Sigmoid colon (tissue), 7 donors: ENCODE data around the gene HK3. TPM values are rescaled to one million over a fixed set of nuclear protein-coding genes. Genes with fewer than 3 reads are reported as not detected.

Experiments
- DNase-seq: peaks from one replicate; pipeline ENCODE4 v3.0.0-alpha.2; 2019
- H3K27ac ChIP-seq, 4 donors: fragments of 200-600 bp; sonication (generic); one replicate each; pipeline ENCODE4 v1.5.1; 2016 to 2019; ENCODE audit warnings: mild to moderate bottlenecking in 1 of 4
- H3K27me3 ChIP-seq, 3 donors: fragments of 200-600 bp; sonication (generic); one replicate each; pipeline ENCODE4 v1.5.1; 2019; ENCODE audit warnings: mild to moderate bottlenecking in 1 of 3
- H3K36me3 ChIP-seq, 4 donors: fragments of 200-600 bp; sonication (generic); one replicate each; pipeline ENCODE4 v1.5.1; 2016 to 2019
- H3K4me1 ChIP-seq, 4 donors: fragments of 200-600 bp; sonication (generic); one replicate each; pipeline ENCODE4 v1.5.1; 2017 to 2019
- H3K4me3 ChIP-seq, 4 donors: fragments of 200-600 bp; sonication (generic); one replicate each; pipeline ENCODE4 v1.5.1; 2017 to 2019; ENCODE audit warnings: mild to moderate bottlenecking in 2 of 4, moderate library complexity in 1 of 4
- H3K9me3 ChIP-seq, 4 donors: fragments of 200-600 bp in 3 of 4; sonication (generic) in 3 of 4; one replicate each; pipeline versions ENCODE4 v1.5.1 to v1.6.1; 2013 to 2019
- EP300 ChIP-seq, 4 donors: sonication (generic); formaldehyde crosslinking; IDR thresholded peaks; one replicate each; pipeline ENCODE4 v1.6.1; 2017; ENCODE audit warnings: antibody characterized with exemption in 4 of 4
- POLR2A ChIP-seq, 2 donors: fragments of 450-650 bp; IDR thresholded peaks; one replicate each; pipeline ENCODE4 v1.6.1; 2016; ENCODE audit warnings: antibody characterized with exemption in 2 of 2, mild to moderate bottlenecking in 2 of 2, moderate library complexity in 2 of 2
- POLR2AphosphoS5 ChIP-seq, 4 donors: sonication (generic); formaldehyde crosslinking; IDR thresholded peaks; one replicate each; pipeline ENCODE4 v1.6.1; 2017; ENCODE audit warnings: antibody characterized with exemption in 4 of 4
- WGBS, 2 donors: extraction: QIAGEN DNeasy Blood & Tissue Kit; methylation state at CpG; one replicate each; pipeline ENCODE4 v1.1.7; 2013; 5-methylcytosine and 5-hydroxymethylcytosine counted together
- intact Hi-C: fragments of 100-400 bp; cut with DNase I; formaldehyde crosslinking; loops from one replicate; pipeline ENCODE4 v1.15.1; 2023
- polyA plus RNA-seq, 3 donors: library from polyadenylated mRNA; stranded (reverse); fragments of 200-250 nt; gene quantifications; one replicate each; pipeline ENCODE4 v1.2.3, GENCODE V29; 2013
- total RNA-seq, 4 donors: library from RNA; depleted of rRNA; stranded (reverse); fragments of >200 nt; gene quantifications; one replicate each; pipeline ENCODE4 v1.1.0, GENCODE V29; 2016
- TF ChIP-seq, protein P1 (sequence below), 4 experiments: fragments of 450-650 bp in 3 of 4; fragments of 200-600 bp in 1 of 4; IDR thresholded peaks; one replicate each; pipeline ENCODE4 v1.5.1; 2016 to 2019; ENCODE audit warnings: antibody characterized with exemption in 4 of 4, mild to moderate bottlenecking in 3 of 4, moderate library complexity in 2 of 4
- donor health status: healthy with polysubstance abuse.
- donor health status: Bipolar disorder and iron deficiency.
- donor health status: healthy.

Gene HK3
- total and polyA plus RNA-seq, 7 donors, result 1.8 to 12.8 (median 8.6) TPM

DNA sequence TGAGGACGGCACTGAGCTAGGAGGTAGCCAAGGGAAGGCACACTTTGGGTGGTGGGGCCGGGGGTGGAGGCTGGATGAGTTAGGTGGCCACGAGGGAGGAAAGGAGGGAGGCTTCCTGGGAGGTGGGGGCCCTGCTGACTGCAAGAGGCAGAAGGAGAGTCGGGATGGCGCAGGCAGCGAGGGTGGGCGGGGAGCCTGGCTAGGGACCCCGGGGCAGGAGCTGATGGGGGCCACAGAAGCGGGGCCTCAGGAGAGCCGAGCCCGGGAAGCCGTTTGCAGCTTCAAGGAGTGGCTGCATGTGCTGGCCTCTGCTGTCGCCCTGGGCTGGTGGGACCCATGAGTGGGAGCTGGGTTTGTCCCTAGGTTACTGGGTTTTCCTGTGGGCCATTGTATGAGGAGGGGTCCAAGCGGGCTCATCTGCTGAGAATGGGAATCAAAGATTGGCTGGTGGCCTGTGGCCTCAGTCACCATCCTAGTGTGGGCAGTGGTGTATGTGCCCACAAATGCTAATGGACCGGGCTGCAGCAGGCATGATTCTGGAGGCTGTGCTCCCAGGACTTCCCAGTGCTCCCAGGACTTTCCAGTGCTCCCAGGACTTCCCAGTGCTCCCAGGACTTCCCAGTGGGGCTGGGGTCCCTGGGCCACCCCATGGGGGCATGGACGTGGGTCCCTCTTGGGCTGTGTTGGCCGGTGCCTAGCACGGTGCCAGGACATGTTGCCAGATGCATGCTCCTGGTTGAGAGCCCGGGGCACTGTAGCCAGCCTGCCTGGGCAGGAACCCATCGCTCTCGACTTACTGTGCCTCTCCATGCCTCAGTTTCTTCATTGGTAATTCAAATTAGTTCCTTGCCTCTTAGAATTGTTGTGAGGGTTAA lies 48.5 kb downstream of the HK3 start:
- no peaks in the 10 kb centered on the region for H3K4me1 ChIP-seq
- H3K27me3 ChIP-seq, result peaks cover 0 to 64% (median 55%) of the 10 kb centered on the region in 3 donors
- 77 to 82% methylated on average over 21 of the region's 21 CpGs for WGBS, 2 donors
- no peak for DNase-seq
- H3K4me3 ChIP-seq, result no peak overlapping the region
- no peak overlapping the region for H3K27ac ChIP-seq
- no peaks in the 10 kb centered on the region for H3K36me3 ChIP-seq
- TF ChIP-seq, protein P1, sequence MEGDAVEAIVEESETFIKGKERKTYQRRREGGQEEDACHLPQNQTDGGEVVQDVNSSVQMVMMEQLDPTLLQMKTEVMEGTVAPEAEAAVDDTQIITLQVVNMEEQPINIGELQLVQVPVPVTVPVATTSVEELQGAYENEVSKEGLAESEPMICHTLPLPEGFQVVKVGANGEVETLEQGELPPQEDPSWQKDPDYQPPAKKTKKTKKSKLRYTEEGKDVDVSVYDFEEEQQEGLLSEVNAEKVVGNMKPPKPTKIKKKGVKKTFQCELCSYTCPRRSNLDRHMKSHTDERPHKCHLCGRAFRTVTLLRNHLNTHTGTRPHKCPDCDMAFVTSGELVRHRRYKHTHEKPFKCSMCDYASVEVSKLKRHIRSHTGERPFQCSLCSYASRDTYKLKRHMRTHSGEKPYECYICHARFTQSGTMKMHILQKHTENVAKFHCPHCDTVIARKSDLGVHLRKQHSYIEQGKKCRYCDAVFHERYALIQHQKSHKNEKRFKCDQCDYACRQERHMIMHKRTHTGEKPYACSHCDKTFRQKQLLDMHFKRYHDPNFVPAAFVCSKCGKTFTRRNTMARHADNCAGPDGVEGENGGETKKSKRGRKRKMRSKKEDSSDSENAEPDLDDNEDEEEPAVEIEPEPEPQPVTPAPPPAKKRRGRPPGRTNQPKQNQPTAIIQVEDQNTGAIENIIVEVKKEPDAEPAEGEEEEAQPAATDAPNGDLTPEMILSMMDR (IDR thresholded peaks at IDR 0.05), result no peak
- TF ChIP-seq POLR2A (IDR thresholded peaks at IDR 0.05) (no peak), EP300 (IDR thresholded peaks at IDR 0.05) (no peak), POLR2AphosphoS5 (IDR thresholded peaks at IDR 0.05) (no peak)
- intact Hi-C loops, result no loop called here
- no peaks in the 10 kb centered on the region for H3K9me3 ChIP-seq

DNA sequence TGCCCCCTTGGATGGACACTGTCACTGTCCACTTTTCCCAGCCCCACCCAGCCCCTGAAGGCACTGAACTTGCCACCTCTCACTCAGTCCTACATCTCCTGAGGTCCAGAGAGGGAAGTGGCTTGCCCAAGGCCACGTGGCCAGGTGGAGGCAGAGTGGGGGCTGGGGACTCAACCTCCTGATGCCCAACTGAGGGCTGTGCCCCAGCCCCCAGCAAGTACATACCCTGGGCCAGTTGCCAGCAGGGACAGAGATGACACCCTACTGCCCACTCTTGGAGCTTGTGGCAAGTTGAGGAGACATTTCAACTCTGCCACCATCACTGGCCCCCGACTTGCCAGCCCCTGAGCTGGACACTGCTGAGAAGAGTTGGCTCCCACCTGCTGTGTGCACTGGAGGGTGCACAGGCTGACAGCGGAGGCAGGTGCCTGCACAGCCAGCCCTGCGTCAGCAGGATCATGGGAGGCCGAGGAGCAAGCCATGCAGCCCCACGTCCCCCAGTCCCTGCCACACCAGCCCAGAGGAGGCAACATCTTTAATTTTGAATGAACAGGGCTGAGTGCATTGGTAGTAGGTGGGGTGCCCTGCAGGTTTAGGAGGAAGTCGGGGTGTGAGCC lies 49.4 kb downstream of the HK3 start:
- Histone ChIP-seq H3K36me3 (no peaks in the 10 kb centered on the region), H3K4me3 (no peak overlapping the region), H3K27ac (no peak overlapping the region), H3K27me3 (peaks cover 0 to 64% (median 55%) of the 10 kb centered on the region in 3 donors), H3K4me1 (no peaks in the 10 kb centered on the region), H3K9me3 (no peaks in the 10 kb centered on the region)
- no peak for DNase-seq
- WGBS, 2 donors, result 64 to 76% methylated on average over 7 of the region's 7 CpGs
- intact Hi-C loops, result no loop called here
- TF ChIP-seq, protein P1 (IDR thresholded peaks at IDR 0.05), result no peak
- no peak for TF ChIP-seq POLR2A (IDR thresholded peaks at IDR 0.05)
- no peak for TF ChIP-seq POLR2AphosphoS5 (IDR thresholded peaks at IDR 0.05)
- TF ChIP-seq EP300 (IDR thresholded peaks at IDR 0.05), result no peak

DNA sequence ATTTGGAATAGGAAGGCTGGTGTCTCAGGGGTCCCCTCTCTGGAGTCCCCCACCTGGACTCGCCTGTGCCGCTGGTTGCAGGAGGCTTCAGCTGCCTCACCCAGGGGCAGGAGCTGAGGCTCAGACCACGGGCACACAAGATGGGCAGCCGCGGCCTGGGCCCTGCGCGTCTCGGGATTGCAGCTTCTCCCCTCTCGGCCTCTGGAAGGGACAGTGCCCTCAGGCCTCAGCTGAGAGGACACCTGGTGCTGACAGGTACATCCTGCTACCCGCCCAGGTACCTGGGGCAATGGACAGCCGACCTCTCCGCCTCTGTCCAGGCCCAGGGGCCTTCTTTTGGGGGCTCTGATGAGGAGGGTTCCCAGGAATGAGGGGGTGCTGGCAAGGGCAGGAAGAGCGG lies 50.5 kb downstream of the HK3 start:
- Histone ChIP-seq H3K27me3 (peaks cover 0 to 74% (median 51%) of the 10 kb centered on the region in 3 donors), H3K36me3 (no peaks in the 10 kb centered on the region)
- WGBS, 2 donors, result 79 to 83% methylated on average over 13 of the region's 13 CpGs

DNA sequence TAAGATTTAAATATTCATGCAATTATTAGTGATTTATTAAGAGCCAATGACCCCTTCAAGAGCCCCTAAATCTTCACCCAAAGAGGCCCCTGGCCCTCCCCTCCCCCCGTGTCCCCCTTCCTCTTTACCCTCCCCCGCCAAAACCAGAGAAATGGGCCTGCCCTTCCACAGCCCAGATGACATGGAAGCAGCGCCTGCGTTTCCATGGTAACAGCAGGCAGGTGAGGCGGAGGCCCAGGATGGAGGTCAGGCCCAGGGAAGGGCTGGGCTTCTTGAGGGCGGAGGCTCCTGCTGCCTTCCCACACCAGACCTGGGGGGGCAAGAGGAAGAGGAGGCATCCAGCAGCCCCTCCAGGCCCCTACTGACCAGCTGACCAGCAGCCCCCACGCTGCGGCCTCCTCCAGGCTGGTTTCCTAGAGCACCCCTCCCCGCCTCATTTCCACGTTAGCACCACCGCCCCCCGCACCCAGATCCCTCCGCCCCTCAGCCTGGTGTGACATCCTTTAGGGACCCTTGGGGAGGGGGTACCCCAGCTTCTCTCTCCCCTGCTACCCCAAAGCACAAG lies 51.3 kb downstream of the HK3 start:
- H3K4me3 ChIP-seq, result no peak overlapping the region
- TF ChIP-seq, protein P1 (IDR thresholded peaks at IDR 0.05), result no peak
- no peak for TF ChIP-seq EP300 (IDR thresholded peaks at IDR 0.05)
- no peaks in the 10 kb centered on the region for H3K9me3 ChIP-seq
- H3K27ac ChIP-seq, result no peak overlapping the region
- no peak for DNase-seq
- intact Hi-C loops, result no loop called here
- H3K36me3 ChIP-seq, result no peaks in the 10 kb centered on the region
- 74 to 82% methylated on average over 13 of the region's 13 CpGs for WGBS, 2 donors
- H3K4me1 ChIP-seq, result no peaks in the 10 kb centered on the region
- H3K27me3 ChIP-seq, result peaks cover 0 to 81% (median 54%) of the 10 kb centered on the region in 3 donors

More for the DNA sequence above, 50.5 kb downstream of the HK3 start:
- Histone ChIP-seq H3K4me3 (no peak overlapping the region), H3K9me3 (no peaks in the 10 kb centered on the region), H3K4me1 (no peaks in the 10 kb centered on the region), H3K27ac (no peak overlapping the region)
- DNase-seq, result no peak
- TF ChIP-seq, protein P1 (IDR thresholded peaks at IDR 0.05), result no peak
- TF ChIP-seq EP300 (IDR thresholded peaks at IDR 0.05) (no peak), POLR2A (IDR thresholded peaks at IDR 0.05) (no peak), POLR2AphosphoS5 (IDR thresholded peaks at IDR 0.05) (no peak)
- intact Hi-C loops, result no loop called here
